HG03139 (cell line): ENCODE data around the gene GPR171.
"Not testable (repeated sequence)": the region's sequence is repeated elsewhere in the genome, so short reads cannot be mapped to it uniquely, and the experiment has no call there.

Source experiments
- ATAC-seq: cut with Tn5 transposase; IDR thresholded peaks from one replicate; pipeline ENCODE4 v1.9.1; 2021; ENCODE audit not compliant: unreplicated experiment

GPR171 gene, protein sequence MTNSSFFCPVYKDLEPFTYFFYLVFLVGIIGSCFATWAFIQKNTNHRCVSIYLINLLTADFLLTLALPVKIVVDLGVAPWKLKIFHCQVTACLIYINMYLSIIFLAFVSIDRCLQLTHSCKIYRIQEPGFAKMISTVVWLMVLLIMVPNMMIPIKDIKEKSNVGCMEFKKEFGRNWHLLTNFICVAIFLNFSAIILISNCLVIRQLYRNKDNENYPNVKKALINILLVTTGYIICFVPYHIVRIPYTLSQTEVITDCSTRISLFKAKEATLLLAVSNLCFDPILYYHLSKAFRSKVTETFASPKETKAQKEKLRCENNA

DNA sequence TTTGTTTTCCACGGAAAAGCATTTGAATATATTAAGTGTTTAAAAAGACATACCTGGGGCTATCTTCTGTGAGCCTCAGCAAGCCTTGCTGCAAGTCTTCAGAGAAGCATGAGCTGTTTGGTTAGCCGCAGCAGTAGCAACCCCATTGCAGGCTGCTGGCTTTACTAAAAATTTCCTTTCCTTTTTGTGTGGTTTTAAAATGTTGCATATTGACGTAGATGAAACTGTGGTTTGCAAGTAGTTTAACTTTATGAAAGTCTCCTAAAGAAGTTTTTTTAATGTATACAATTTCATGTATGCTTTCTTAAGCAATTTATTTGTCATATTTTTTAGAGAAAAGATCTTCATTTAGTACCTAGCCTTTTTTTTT is at the start of gene GPR171:
GPR171 (minus strand) TSS at position 166 of the 370 bp plus-strand sequence. CDS start 3,830 bp downstream, outside the sequence.
- peak; percentile 78 for ATAC-seq

DNA sequence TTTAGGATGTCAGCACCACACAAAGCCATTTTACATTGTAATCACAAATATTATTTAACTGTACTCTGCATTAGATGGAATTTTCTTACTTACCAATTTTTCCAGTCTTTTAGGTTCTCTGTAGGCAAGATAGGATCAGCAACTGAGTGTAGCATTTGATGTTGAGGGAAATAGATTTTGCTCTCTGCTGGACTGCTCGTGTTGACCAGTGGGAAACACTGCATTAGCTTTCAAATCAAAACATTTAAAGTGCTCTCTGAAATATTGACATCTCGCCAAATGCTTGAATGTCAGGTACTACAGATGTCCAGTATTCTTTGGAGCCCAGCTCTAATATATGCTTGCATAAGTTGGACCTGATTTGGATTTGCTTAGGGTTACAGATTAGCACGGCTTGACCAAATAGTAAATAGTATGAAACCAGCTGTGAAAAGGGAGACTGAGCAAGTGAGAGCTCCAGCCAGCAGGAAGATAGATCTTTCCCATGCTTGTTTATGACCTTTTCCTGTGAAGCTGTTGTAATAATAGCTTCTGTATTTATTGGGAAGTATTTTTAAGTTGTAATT is 45.8 kb upstream of the GPR171 start:
- no peak for ATAC-seq

- ATAC-seq: not testable (repeated sequence)
These were observed 39.0 kb upstream of the GPR171 start for GRCh38 chr3:151242006-151242405.

GRCh38 chr3:151236736-151237135 is 33.7 kb upstream of the GPR171 start:
- ATAC-seq: no peak

DNA sequence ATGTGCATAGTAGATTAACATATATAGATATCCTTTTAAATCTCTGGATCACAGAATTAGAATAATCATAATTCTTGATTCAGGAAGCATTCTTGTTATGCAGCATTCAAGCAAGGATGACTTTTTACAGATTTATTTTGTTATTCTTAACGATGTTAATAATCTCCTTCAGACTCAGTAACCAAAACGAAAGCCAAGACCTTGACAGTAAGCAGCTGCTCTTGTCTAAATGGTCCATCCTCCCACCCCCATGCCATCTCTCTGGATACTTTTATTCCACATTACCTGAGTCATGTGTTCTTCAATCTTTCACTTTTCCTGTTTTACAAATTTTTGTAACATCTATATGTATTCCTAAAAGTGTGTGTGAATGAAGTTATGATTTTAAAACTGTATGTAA is 33.3 kb upstream of the GPR171 start:
- ATAC-seq: no peak

DNA sequence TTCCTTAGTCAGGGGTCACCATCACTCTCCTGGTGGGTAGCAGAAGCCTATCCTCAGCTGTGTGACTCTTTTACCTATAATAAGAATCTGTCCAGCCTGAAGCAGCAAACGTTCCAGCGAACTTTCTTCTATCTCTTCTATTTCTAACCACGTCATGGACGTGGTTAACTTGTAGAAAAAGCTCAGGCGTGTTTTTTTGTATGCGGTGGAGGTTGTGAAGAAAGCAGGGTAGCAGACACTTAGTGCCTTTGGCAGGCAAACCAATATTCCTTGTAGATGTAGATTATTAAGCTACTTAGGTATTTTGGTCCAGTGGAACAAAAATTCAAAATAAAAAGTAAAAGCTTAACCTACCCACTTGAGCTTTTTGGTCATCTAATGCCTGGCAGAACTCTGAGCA is 31.8 kb upstream of the GPR171 start:
- ATAC-seq: no peak

DNA sequence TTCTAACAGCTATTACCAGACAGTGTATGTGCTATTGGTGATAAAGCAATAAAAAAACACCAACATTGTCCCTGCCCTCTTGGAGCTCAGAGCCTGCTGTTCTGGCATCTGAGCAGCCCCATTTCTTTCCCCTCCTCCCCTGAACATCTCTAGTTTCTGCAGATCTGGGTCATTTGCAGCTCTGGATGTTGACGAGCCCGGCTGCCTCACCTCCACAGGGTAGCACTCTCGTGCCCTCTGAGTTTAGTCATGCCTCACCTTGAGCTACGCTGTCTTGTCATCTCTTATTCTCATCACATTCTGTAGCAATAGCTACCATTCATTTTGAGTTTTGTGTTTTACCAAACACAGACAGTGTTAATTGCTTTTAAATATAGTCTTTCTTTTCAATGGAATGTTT is 30.0 kb upstream of the GPR171 start:
- ATAC-seq: no peak

GRCh38 chr3:151232403-151232802 is 29.4 kb upstream of the GPR171 start:
- not testable (repeated sequence) for ATAC-seq

- ATAC-seq: no peak
These were observed 27.6 kb upstream of the GPR171 start for GRCh38 chr3:151230646-151231045.

DNA sequence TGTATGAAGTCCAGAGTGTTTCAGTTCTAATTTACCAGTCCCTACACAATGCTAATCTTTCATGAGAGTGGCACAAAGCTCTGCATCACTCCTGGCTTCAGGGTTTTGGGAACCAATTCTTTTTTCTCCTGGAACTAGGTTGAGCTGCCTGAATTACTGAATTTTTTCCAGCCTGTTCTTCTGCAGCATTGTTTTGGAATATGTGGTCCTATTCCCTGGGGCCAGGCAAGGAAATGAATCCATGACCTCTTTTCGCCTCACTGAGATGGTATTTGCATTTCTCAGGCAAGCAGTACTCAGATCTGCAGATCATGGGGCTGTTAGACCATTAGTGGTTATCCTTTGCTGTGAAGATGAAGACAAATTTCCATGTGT is 25.6 kb upstream of the GPR171 start:
- ATAC-seq: no peak

GRCh38 chr3:151227807-151228665 is 25.0 kb upstream of the GPR171 start:
- ATAC-seq: peak; percentile 87

DNA sequence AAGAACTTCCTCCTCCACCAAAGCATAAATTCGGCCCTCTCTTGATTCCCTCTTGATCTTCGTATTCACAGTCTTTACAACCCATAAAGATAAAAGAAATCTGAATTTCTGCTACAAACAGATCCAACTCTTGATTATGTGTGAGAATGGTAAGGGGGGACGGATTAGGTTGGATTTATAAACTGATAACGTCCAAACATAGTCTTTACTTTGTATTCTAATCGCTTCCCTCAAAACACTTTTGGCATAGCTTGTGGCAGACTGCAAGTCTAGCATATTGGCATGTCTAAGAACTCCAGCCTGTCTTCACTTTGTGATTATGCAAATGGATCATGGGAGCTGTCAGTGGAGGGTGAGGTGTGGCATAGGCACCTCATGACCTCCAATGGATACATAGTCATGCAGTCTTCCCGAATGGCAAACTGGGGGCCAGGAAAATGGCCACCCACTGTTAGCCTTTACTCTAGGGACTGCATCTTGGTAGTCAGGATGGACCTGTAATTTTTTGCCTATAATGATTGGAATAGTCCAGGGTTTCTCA is 24.3 kb upstream of the GPR171 start:
- ATAC-seq: peak; percentile 37

GRCh38 chr3:151226825-151227224 is 23.8 kb upstream of the GPR171 start:
- ATAC-seq: no peak

GRCh38 chr3:151226088-151226563 is 23.1 kb upstream of the GPR171 start:
- ATAC-seq: no peak

GRCh38 chr3:151225040-151225975 is 22.3 kb upstream of the GPR171 start:
- no peak for ATAC-seq

GRCh38 chr3:151224268-151224866 is 21.4 kb upstream of the GPR171 start:
- ATAC-seq: no peak

GRCh38 chr3:151219056-151219455 is 16.0 kb upstream of the GPR171 start:
- no peak for ATAC-seq

DNA sequence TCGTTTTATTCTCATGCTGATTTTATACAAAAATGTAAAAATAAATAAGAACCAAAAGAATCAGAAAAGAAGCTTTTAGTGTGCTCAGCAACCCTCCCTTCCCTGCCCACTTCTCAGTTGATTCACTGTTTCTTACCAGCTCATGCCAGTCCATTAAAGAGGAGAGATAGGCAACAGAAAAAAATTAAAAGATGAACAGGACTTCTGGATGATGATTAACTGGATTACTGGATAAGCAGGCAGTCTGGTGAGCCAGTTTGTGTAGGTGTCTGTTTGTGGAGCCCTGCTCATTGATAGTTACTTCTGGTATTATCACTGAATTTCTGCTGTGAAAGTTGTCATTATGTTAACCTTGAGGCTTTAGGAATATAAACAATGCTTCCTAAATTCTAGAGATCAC is 15.1 kb upstream of the GPR171 start:
- no peak for ATAC-seq

DNA sequence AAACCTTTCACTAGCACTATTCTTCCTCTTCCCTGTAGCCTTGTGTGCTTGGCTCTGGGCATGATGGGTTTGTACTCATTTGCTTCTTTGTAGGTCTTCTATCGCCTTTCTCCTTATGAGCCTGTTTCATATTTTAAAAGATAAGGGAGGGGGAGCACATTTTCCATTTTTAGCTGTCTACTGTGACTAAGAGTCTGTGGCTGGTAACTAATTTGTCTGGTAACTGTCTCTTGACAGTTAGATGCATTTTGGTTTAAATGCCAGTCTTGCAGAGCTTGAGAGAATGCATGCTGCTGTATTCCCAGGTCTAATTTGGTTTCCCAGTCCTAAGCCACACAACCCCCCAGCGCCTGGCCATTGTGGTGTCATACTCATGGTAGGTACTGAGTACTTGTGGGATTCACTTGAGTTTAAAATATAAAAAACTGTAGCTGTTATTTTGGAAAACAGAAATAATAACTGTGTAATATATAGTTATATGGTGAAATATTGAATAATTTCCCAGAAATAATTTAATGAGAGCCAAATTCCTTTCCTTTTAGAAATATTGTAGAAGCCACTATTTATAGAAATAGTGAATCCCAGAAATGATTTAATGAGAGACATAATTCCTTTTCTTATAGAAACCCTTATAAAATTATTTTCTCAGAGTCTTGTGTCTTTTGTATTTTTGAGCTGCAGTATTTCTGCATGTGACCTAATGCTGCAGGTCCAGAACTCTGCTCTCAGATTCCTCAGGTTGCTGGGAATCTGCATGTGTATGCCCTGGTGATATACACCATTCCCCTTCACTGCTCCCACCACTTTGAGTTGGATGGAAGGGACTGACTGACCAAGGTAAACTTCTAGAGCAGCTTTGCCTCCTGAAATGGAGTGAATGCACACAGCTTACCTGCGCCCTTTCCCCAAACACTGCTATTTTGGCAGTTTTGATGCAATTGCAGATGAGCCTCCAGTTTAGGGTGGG is 13.9 kb upstream of the GPR171 start:
- ATAC-seq: no peak
